ACHN (cell line): ENCODE measurements around the gene LLGL1.

Experiments used
- DNase-seq: peaks from one replicate; pipeline ENCODE4 v3.0.0-alpha.2; 2015
- in situ Hi-C: cut with HindIII; loops from 2 replicates; pipeline ENCODE4 v1.10.0; 2017; ENCODE audit warnings: low sequenced_read_pairs, low pct_ligation_motif_present, low pct_unique_long_range_greater_than_20kb

The LLGL1 gene

DNA sequence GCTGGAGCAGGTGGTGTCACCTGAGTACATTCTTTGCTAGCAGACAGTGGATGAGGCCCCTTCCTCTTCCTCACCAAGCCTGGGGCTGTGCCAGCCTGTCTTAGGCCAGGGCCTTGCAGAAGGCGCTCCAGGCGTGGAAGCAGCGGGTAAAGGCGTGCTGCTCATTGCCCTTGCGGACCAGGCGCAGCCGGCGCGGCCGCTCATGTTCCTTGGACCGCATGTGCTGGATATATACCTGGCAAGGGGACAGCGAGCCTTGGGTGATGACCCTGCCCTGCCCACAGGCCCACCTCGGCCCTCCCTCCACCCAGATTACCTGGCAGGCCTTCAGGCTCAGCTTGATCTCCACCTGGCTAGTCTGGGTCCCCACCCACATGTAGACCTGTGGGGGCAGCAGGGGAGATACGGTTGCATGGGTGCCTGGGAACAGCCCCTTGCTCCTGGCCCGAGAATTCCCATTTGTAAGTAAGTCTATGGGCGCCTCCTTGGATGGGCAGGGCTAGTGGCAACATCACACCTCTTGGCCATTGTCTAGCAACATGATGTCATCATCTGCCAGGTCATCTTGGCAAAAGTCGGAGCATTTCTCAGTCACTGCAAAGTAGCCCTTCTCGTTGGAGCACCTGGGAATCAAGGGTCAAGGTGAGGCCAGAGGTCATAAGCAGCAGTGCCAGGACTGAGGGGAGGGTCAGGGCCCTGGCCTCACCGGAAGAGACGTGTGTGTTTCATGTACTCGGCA, 19.8 kb downstream of the LLGL1 start:
- in situ Hi-C loops, result no loop called here
- no peak for DNase-seq

DNA sequence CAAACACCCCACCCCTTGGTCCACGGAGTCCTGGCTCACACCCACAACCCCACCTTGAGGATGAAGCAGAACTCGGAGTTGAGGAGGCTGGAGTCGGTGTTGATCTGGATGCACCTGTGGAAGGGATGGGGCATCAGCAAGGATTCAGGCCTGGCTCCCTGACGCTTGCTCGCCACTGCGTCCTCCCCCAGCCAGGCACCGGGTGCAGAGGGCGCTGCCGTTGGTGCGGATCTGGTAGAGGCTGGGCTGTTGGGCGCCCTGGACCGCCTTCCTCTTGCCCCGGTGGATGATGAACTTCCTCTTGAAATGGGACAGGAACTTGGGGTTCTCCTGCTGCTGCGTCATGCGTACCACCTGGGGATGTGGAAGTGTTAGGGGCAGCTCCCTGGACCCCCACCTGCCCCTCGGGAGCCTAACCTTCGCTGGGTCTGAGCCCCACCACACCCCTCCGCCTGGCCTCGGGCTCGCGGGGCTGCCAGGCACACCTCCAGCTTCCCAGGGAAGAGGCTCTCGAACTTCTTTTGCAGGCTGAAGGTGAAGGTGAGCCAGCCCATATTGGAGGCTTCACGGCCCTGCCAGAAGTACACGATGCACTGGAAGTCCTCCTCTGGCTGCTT, 20.8 kb downstream of the LLGL1 start:
- no peak for DNase-seq
- in situ Hi-C loops, result no loop called here

DNA sequence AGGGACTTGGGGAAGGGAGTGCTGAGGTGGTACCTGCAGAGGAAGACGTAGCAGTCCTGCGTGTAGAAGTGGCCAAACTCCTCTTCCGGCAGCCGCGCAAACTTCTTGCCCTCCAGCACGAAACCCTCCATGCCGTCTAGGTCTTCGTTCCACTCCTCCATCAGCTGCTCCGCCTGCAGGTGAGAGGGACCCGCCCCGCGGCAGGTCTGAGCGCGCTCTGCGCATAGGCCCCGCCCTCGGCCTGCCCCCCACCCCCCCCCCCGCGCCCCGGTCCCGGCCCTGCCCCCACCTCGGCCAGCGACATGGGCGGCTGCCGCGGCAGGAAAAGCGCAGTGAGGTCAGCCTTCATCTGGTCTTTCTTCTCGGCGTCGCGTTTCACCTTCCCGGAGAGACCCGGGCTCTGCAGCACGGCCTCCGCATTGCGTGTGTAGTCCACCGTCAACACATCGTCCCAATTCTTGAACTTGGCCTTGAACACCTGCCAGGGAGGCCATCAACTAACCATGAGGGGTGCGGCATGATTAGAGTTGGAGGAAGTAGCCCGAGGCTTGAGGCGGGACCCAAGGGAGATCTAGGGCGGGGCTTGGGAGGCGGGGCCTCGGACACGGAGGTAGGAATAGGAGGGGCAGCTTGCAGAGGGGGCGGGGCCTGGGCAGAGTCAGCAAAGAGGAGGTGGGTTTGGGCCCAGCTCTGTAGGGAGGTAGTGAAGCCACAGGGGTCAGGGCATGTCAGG, 21.6 kb downstream of the LLGL1 start:
- DNase-seq, result peak; percentile 18
- in situ Hi-C loops, result no loop called here

DNA sequence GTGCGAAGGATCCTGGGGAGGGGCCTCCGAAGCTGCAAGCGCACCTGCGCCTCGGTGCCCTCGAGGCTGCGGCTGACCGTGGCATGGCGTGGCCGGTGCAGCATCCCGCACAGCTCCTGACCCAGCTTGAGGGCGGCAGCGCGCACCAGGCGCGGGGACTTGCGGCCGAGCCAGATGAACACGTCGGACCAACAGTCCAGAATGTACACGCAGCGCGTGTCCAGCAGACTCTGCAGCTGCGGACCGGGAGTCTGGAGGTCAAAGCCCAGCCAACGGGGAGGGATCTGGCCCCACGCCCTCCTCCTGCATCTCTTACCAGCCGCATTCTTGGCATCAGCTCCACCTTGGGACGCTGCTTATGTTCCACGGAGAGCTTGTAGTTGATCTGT, 22.2 kb downstream of the LLGL1 start:
- in situ Hi-C loops, result no loop called here
- no peak for DNase-seq

DNA sequence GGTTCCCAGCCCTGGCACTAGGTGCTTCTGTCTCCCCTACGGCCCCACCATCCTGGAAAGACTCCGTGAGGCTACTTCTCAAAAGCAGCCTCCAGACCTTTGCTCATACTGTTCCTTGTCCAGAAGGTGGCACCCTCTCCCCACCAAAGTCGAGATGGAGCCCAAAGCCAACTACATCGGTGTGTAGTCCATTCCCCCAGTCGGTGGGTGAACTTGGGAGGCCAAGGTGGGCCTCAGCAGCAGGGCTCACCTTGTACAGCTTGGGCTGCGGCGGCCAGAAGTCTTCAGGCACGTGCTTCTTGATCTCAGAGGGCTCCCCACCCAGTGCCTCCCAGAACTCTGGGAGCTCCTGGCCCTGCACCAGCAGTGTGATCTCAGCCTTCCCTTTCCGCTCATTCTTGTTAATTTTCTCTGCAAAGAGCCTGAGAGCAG, 22.9 kb downstream of the LLGL1 start:
- in situ Hi-C loops, result no loop called here
- peak; percentile 74 for DNase-seq

DNA sequence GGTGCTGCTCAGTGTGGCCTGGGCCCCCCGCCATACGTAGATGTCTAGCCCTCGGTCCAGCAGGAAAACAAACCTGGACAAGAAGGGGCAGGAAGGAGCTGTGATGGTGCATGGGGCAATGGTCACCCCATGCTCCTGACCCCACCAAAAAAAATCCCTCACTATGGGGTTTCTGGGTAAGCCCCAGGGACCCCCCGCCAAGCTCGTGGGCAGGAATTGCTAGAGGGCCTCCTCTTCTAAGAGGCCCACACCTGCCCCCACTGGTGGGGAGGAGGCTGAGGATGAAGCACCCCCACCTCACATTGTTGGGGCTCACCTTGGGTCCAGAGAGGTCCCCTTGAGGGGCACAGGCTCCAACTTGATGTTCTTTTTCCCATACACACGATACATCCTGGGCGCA, 23.4 kb downstream of the LLGL1 start:
- DNase-seq, result no peak
- in situ Hi-C loops, result no loop called here

DNA sequence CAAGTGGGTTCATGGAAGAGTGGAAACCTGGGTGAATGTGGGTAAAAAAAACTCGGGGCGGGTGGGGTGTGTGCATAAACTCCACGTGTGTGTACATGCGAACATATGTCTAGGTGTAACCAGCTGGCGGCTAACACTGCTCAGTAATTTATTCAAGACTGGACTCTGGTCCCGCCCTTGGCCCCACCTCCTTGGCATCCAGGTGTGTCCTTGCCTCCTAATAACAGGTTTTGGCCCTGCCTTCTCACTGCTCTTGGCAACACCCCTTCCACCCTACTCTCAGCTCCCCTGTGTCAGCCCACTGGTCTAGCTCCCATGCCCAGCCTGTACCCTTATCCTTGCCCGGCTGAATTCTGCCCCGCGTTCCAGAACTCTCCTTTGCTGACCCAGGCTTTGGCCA, 24.8 kb downstream of the LLGL1 start:
- in situ Hi-C loops, result no loop called here
- DNase-seq, result no peak

DNA sequence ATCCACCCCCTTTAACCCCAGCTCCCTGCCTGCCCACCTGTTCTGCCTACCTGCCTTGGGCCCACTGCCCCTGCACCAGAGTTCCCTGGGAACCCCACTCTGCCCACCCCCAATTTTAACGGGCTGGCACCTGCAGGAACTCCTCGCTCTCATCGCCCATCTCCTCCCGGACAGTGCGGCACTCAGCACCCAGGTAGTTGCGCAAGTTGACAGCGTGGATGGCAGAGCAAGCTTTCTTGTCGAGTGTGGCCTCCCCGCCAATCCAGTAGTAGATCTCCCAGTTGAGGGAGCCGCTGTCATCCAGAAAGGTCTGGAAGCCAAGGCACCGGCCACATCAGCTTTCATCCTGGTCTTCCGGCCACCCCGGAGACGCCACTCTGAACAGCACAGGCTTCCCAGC, 25.3 kb downstream of the LLGL1 start:
- no peak for DNase-seq
- in situ Hi-C loops, result no loop called here

DNA sequence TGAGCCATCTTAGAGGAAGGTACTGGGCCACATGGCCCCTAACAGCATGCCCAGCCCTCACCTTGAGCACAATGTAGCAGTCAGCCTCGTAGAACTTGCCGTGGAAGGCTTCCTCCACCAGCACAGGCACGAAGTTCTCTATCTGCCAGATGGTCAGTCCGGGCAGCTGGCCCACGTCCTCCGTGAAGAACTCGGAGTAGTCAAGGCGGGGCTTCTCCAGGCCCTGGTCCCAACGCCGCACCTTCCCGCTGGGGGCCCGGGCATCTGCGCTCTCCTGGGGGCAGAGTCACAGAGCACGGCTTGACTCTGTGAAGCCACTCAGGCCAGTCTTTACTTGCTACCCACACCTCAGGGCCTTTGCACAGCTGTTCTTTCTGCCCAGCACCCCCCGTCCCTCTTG, 25.8 kb downstream of the LLGL1 start:
- no peak for DNase-seq
- in situ Hi-C loops, result no loop called here

DNA sequence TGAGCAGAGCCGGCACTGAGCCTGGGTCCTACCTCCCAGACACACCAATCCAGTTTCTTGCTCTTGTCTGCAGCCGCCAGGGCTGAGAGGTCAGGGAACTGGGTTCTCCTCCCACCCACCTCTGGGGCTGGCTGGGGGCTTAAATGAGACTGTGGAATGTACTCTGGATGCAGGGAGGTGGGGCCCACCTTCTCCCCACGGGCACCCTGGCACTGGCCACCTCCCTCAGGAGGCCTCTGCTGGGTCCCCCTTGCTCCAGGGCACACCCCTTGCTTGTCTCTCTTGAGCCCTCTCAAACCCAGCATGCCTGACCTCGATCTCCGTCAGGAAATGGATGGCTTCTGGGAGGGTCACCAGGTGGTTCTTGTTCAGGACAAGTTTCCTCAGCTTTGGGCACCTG, 26.7 kb downstream of the LLGL1 start:
- in situ Hi-C loops, result no loop called here
- no peak for DNase-seq

DNA sequence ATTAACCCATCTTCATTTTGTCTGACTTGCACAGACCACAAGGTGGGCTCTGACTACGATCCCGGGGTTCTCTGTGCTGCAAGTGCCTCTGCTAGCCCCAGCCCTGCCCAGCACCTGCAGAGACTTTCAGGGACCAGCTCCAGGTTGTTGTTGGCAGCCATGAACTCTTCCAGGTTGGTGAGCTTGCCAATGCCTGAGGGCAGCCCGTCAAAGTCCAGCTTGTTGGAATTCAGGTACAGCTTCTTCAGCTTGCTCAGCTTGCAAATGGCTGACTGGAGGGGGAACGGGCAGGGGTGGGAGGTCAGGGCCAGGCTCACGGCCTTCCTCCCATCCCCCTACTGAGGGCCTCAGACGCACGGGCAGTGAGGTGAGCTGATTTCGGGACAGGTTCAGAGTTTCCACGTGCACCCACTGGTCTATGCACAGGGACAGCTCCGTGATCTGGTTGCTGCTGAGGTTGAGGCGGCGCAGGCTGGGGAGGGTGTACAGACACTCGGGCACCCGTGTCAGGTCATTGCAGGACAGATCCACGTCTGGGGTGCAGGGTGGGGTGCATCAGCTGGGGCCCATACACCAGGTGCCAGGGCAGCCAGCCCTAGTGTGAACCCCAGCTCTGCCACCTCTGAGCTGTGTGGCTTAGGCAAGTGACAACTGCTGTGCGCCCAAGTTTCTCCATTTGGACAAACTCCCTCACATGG, 27.9 kb downstream of the LLGL1 start:
- DNase-seq, result no peak
- in situ Hi-C loops, result no loop called here

DNA sequence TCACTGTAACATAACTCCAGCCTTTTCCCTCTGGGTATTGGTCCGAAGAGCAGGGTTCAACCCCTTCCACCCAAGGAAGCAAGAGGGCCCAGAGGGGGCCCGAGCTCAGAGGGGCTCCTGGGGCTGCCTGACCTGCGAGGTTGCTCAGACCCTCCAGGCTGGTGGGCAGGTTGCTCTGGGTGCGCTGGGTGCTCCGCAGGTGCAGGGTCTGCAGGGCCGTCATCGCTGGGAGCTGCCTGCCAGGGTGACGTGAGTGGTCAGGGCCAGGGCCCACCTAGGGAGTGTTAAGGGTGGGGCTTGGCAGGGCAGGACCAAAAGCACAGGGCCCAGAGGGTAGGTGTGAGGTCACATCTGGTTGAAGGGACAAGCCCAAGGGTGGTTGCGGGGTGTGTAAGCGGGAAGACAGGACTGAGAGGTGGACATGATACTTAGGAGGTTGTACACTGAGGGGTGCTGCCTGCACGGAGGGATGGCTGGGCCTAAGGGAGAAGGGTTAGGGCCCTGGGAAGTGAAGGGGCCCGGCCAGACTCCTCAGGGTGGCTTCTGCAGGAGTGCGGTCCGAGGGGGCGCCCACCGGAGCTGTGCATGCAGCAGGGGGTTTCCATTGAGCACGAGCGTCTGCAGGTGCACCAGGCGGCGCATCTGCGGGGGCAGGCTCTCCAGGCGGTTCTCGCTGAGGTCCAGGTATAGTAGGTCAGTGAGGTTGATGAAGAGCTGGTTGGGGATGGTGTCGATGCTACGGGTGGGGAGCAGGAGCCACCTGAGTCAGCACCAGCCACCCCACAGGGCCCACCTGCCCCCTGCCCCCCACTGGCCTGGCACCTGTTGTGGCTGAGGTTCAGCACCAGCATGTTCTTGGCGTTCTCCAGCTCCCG, 28.7 kb downstream of the LLGL1 start:
- DNase-seq, result no peak

DNA sequence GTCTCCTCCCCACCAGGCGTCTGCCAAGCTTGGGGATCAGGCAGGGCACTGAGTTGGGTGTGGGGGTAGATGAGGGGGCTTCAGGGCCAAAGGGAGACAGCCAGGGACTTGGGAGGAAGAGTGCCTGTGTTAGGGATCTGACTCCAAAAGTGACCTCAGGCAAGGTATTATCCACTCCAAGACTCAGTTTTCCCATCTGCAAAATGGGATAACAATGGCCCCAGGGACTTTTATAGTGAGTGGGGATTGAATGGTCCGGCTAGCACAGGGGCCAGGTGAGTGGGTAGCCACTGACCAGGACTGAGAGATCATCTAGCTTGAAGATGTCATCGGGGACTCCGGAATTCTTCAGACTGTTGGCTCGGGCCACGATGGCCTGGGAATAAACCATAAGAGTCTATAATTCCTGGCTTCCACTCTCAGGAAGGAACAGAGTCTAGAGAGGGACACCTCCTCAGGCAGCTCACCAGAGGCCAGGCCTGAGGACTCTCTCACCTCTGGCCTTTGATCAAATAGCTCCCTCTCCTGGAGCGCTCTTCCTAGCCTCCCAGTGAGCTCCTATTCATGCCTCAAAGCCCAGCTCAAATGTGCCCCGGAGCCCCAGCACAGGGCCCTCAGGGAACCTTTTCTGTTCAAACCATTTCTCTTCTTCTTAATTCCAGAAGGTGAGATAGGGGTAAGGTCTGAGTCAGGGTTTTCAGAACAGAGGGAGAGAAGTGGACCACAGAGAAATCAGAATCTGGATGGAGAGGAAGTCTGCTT, 29.6 kb downstream of the LLGL1 start:
- no peak for DNase-seq
- in situ Hi-C loops, result no loop called here

More for the DNA sequence above, 28.7 kb downstream of the LLGL1 start:
- in situ Hi-C loops, result no loop called here

DNA sequence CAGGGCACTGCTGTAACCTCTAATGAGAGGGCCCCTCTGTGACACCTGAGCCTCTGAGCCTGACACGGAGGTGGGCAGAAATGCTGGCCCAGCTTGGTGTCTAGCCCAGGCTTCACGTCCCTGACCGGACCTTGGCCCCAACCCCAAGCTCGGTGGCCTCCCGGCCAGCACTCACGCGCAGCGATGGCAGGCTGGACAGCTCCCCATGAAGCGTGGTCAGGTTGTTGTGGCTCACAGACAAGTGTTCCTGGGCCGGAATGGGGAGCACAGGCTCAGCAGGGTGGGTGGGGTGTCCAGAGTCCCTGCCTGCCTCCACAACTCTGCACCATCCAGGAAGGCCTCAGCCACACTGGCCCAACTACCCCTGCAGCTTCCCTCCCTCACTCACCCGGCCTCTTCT, 30.9 kb downstream of the LLGL1 start:
- no peak for DNase-seq
- in situ Hi-C loops, result no loop called here

DNA sequence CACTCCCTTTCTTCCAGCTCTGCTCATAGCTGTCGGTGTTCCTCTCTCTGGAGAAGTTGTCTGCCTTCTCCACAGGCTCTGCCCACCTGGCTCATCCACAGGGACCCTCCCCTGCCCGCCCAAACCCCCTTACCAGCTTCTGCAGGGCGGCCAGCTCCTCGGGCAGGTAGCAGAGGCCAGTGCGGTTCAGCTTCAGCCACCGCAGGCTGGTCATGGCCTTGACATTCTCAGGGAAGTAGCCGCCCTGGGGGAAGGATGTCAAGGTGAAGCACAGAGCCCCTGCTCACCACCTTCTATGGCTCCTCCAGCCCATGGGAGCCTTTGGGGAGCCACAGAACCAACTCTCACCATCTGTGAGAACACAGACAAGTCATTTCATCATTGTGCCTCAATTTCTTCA, 31.3 kb downstream of the LLGL1 start:
- DNase-seq, result no peak
- in situ Hi-C loops, result no loop called here

DNA sequence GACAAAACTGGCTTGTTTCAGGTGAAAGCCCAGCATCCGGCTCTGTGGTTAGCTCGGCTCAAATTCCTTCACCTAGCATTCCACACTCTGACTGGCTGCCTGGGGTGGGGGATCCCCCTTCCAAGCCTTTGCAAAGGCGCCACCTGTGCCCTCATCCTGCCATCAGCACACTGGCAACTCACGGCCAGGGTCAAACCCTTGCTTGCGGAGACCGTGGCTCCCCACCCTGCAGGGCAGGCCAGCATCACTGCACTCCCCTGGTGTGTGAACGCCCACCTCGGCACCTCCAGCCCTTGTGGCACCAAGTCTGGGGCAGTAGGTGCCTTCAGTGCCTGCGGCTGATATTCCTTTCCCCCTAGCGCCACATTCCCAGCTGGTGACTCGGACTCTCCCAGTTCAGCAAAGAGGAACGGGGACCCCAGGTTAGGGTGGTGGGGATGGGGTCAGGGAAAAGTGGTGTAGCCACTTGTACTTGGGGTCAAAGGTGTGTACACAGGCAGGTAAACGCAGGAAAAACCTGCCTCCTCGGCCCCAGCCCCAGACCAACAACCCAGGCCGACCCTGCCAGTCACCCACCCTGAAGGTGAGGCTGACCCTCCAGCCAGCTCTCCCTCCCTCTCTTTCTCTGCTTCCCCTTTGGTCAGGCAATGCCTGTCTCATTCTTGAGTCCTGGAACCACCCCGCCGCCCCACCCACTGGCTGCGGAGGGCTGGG, 32.0 kb downstream of the LLGL1 start:
- in situ Hi-C loops, result no loop called here
- DNase-seq, result peak; percentile 67

DNA sequence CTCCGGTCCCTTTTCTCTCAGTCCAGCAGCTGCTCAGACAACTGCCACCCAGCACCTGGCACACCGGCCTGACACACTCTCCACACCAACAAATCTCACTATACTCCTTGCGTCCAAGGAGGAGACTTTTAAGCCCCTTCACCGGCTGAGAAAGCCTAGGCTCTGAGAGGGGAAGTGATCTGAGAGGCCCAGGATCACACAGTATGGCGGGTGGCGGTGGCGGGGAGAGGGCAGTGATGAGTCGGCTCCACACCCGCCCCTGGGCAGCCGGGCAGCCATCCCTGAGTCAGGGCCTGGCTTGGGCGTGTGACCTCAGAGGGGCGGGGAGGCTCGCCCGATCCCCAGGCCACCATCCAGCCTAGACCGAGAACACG, 32.5 kb downstream of the LLGL1 start:
- in situ Hi-C loops, result no loop called here
- DNase-seq, result peak; percentile 91
